Activated CD4-positive, alpha-beta T cell treated with anti-CD3 and anti-CD28 coated beads, Interleukin-2, amount 10 ng/mL, durations not matched to agents 7 days and 5 days (primary cell): ENCODE results near the gene DPH7. TPM values are rescaled to one million over a fixed set of nuclear protein-coding genes. Genes with fewer than 3 reads are reported as not detected.

ENCODE experiments used
- CTCF ChIA-PET: fragments of 350-600 bp; sonication (Branson Sonifier 250); formaldehyde crosslinking; loops from one replicate; lab custom pipeline; 2021; ENCODE audit warnings: antibody characterized with exemption; lab: Charles Lee
- POLR2A ChIA-PET: fragments of 350-600 bp; sonication (Branson Sonifier 250); formaldehyde crosslinking; loops from one replicate; lab custom pipeline; 2021; ENCODE audit warnings: antibody characterized with exemption; lab: Charles Lee
- DNase-seq: peaks from one replicate; pipeline ENCODE4 v3.0.0-alpha.2; 2020
- H3K27ac Mint-ChIP-seq: one replicate; pipeline ENCODE4 v1.8.0; 2021; ENCODE audit warnings: mild to moderate bottlenecking, moderate library complexity, mixed read lengths
- H3K27me3 Mint-ChIP-seq: one replicate; pipeline ENCODE4 v1.8.0; 2021; ENCODE audit warnings: mixed read lengths
- H3K36me3 Mint-ChIP-seq: one replicate; pipeline ENCODE4 v1.8.0; 2021; ENCODE audit warnings: low read depth, mixed read lengths
- H3K4me1 Mint-ChIP-seq: one replicate; pipeline ENCODE4 v1.8.0; 2021; ENCODE audit warnings: mixed read lengths
- H3K4me3 Mint-ChIP-seq: one replicate; pipeline ENCODE4 v1.8.0; 2021; ENCODE audit warnings: mild to moderate bottlenecking, moderate library complexity, mixed read lengths
- H3K9me3 Mint-ChIP-seq: one replicate; pipeline ENCODE4 v1.8.0; 2021; ENCODE audit warnings: mixed read lengths
- total RNA-seq, 2 experiments: library from RNA; stranded (reverse); gene quantifications; one replicate each; pipeline ENCODE4 v1.2.3, GENCODE V29; 2021

The DPH7 gene
- total RNA-seq, 2 experiments from 2014 or later, result 31.1 to 34.4 TPM

DNA sequence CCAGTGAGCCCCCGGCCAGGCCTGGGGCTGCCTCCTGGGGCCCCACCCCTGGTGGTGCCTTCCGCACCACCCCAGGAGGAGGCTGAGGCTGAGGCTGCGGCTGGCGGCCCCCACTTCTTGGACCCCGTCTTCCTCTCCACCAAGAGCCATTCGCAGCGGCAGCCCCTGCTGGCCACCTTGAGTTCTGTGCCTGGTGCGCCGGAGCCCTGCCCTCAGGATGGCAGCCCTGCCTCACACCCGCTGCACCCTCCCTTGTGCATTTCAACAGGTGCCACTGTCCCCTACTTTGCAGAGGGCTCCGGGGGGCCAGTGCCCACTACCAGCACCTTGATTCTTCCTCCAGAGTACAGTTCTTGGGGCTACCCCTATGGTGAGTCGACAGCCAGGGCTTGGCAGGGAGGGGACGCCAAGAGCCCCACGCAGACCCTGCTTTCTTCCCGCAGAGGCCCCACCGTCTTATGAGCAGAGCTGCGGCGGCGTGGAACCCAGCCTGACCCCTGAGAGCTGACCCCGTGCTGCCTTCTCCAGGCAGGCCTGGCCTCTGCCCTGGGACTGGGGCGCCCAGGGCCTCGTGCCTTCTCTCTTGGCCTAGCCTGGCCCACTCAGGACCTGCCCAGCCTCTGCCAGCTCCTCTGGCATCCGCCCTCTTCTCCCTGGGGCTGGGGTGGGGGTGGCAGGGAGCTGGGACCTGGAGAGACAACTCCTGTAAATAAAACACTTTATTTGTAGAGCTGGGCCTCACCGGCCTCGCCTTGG is 36.1 kb upstream of the DPH7 start:
- Mint-ChIP-seq H3K4me1 (peaks cover 29% of the 10 kb centered on the region), H3K36me3 (peaks cover 13% of the 10 kb centered on the region), H3K27ac (no peak overlapping the region), H3K9me3 (no peaks in the 10 kb centered on the region), H3K4me3 (no peak overlapping the region), H3K27me3 (no peaks in the 10 kb centered on the region)
- CTCF ChIA-PET, result no interaction called here
- DNase-seq, result no peak
- POLR2A ChIA-PET, result no interaction called here

DNA sequence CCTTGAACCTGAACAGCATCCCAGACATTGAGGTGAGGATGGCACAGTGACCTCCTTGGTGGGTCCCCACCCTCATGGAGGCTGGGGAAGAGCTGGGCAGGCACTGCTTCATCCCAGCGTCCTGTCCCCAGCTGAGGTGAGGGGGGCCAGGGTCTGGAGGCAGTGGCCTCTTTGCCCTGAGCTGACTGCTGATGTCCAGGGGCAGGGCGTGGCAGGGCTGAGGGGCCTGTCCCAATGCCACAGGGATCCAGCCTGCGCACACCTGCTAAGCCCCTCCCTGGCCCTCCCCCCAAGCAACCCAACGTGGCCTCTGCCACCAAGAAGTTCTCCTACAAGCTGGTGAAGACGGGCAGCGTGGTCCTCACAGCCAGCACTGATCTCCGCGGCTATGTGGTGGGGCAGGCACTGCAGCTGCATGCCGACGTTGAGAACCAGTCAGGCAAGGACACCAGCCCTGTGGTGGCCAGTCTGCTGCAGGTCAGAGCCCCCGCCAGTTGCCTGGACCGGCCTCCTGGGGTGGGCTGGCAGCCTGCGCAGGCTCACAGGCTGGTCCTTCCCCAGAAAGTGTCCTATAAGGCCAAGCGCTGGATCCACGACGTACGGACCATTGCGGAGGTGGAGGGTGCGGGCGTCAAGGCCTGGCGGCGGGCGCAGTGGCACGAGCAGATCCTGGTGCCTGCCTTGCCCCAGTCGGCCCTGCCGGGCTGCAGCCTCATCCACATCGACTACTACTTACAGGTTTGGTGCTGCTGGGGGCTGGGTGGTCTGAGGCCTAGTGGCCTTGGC is 35.2 kb upstream of the DPH7 start:
- POLR2A ChIA-PET, result no interaction called here
- Mint-ChIP-seq H3K9me3 (no peaks in the 10 kb centered on the region), H3K27me3 (no peaks in the 10 kb centered on the region), H3K36me3 (peaks cover 13% of the 10 kb centered on the region), H3K4me3 (no peak overlapping the region), H3K4me1 (peaks cover 27% of the 10 kb centered on the region), H3K27ac (no peak overlapping the region)
- CTCF ChIA-PET, result no interaction called here
- DNase-seq, result no peak

- CTCF ChIA-PET, result no interaction called here
- Mint-ChIP-seq H3K9me3 (no peaks in the 10 kb centered on the region), H3K4me1 (peaks cover 27% of the 10 kb centered on the region), H3K27me3 (no peaks in the 10 kb centered on the region), H3K36me3 (peaks cover 13% of the 10 kb centered on the region), H3K27ac (no peak overlapping the region), H3K4me3 (no peak overlapping the region)
- no peak for DNase-seq
- POLR2A ChIA-PET, result interaction anchor here (0.5 kb wide), 1 partner anchor 409 kb away, joined by 3 read pairs; no protein-coding TSS in a partner anchor
These were observed 34.5 kb upstream of the DPH7 start for GRCh38 chr9:137613259-137613658.

DNA sequence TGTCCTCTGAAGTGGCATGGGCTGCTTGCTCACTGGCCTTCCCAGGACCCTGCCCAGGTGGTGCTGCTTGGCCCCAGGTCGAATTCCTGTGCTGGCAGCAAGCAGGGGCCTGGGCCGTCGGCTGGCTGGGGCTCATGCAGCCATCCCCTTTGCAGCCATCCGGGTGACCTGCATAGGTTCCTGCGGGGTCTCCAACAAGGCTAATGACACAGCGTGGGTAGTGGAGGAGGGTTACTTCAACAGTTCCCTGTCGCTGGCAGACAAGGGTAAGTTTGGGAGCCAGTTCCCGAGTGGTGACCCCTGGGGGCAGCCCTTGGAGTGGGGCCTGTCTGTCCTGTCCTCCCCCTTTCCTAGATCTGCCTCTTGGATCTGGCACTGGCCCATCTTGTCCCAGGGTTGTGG is 34.0 kb upstream of the DPH7 start:
- no peak for DNase-seq
- Mint-ChIP-seq H3K27ac (no peak overlapping the region), H3K36me3 (peaks cover 13% of the 10 kb centered on the region), H3K27me3 (no peaks in the 10 kb centered on the region), H3K9me3 (no peaks in the 10 kb centered on the region), H3K4me3 (no peak overlapping the region), H3K4me1 (peaks cover 24% of the 10 kb centered on the region)
- POLR2A ChIA-PET, result interaction anchor here (0.5 kb wide), 1 partner anchor 410 kb away, joined by 3 read pairs; no protein-coding TSS in a partner anchor
- CTCF ChIA-PET, result no interaction called here

- no peak for DNase-seq
- H3K4me1 Mint-ChIP-seq, result peaks cover 24% of the 10 kb centered on the region
- H3K36me3 Mint-ChIP-seq, result peaks cover 9% of the 10 kb centered on the region
- ChIA-PET POLR2A (no interaction called here), CTCF (interaction anchor here (0.9 to 1.5 kb wide), 2 partner anchors 23 to 353 kb away, joined by 3 read pairs; no protein-coding TSS in a partner anchor)
- no peaks in the 10 kb centered on the region for H3K27me3 Mint-ChIP-seq
- H3K4me3 Mint-ChIP-seq, result no peak overlapping the region
- H3K27ac Mint-ChIP-seq, result peak overlapping the region; percentile 33
- H3K9me3 Mint-ChIP-seq, result no peaks in the 10 kb centered on the region
These were observed 33.2 kb upstream of the DPH7 start for GRCh38 chr9:137611623-137612609.

DNA sequence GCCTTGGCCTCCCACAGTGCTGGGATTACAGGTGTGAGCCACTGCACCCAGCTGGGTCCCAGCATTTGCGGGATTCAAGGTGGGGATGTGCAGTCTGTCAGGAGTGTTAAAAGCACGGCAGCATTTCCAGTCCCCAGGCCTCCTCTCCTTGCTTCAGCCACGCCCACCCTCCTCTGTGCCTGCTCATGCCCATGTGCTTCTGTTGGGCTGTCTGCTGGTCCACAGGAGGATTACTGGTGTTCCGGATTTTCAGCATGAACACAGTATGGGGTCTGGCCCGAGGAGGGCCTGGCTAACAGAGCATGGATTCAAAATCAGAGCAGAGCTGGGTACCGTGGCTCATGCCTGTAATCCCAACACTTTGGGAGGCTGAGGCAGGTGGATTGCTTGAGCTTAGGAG is 32.2 kb upstream of the DPH7 start:
- POLR2A ChIA-PET, result no interaction called here
- no peaks in the 10 kb centered on the region for H3K27me3 Mint-ChIP-seq
- no peak for DNase-seq
- no peaks in the 10 kb centered on the region for H3K9me3 Mint-ChIP-seq
- CTCF ChIA-PET, result interaction anchor here (0.9 to 1.5 kb wide), 2 partner anchors 22 to 352 kb away, joined by 3 read pairs; no protein-coding TSS in a partner anchor
- H3K27ac Mint-ChIP-seq, result peak overlapping the region; percentile 33
- peaks cover 29% of the 10 kb centered on the region for H3K4me1 Mint-ChIP-seq
- H3K36me3 Mint-ChIP-seq, result peaks cover 9% of the 10 kb centered on the region
- no peak overlapping the region for H3K4me3 Mint-ChIP-seq

GRCh38 chr9:137607141-137607857 is 28.6 kb upstream of the DPH7 start:
- Mint-ChIP-seq H3K27ac (peak overlapping the region; percentile 68), H3K36me3 (no peaks in the 10 kb centered on the region), H3K9me3 (no peaks in the 10 kb centered on the region), H3K4me1 (peaks cover 35% of the 10 kb centered on the region), H3K27me3 (no peaks in the 10 kb centered on the region), H3K4me3 (peak overlapping the region; percentile 79)
- ChIA-PET CTCF (no interaction called here), POLR2A (no interaction called here)
- DNase-seq, result no peak

DNA sequence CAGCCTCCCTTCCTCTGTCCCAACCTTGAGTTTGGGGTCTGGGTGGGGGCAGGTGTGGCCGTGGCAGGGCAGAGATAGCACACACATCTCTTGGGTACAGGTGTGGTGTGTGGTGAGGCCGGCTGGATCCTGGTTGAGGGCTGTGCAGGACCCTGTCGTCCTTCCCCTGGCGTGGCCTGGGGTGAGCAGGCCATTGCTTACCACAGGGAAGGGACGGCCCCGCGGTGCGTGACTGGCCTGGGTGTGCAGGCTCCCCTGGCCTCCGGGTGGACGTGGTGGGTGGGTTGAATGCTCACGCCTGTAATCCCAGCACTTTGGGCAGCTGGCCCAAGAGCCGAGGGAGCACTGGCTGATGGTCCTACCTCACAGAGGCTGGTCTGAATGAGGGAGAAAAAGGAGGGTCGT is 28.0 kb upstream of the DPH7 start:
- Mint-ChIP-seq H3K27me3 (no peaks in the 10 kb centered on the region), H3K4me1 (peaks cover 32% of the 10 kb centered on the region), H3K4me3 (peak overlapping the region; percentile 79), H3K9me3 (no peaks in the 10 kb centered on the region), H3K36me3 (no peaks in the 10 kb centered on the region), H3K27ac (peak overlapping the region; percentile 68)
- POLR2A ChIA-PET, result no interaction called here
- no peak for DNase-seq
- CTCF ChIA-PET, result no interaction called here

DNA sequence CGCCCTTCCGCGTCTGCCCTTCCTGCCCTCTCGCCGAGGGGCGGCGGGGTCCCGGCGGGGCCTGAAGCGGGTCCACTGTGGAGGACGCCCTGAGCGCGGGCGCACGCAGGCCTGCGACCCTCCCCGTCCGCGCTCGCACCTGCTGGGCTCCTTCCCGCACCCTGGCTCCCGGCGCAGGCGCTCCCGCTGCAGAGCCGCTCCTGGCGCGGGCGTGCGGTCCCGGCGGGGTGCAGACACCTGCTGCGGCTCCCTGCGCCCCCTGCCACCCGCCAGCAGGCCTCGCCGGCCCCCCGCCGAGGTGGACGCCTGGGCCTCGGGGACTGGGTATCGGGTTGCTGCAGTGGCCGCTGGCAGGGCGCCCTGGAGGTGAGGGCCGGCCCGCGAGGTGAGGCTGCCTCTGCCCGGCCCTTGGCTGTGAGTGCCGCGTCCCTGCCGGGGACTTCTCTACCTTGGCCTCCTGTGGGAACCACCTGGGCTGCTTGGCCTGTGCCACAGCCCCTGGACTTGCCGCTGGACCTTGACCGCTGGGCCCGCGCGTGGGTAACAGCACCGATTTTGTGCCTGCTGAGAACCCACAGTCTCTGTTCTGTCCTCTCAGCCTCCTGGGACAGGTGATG is 27.4 kb upstream of the DPH7 start:
- Mint-ChIP-seq H3K27ac (peak overlapping the region; percentile 72), H3K9me3 (no peaks in the 10 kb centered on the region), H3K27me3 (no peaks in the 10 kb centered on the region), H3K4me1 (peaks cover 26% of the 10 kb centered on the region), H3K36me3 (no peaks in the 10 kb centered on the region), H3K4me3 (peak overlapping the region; percentile 79)
- POLR2A ChIA-PET, result no interaction called here
- no peak for DNase-seq
- CTCF ChIA-PET, result no interaction called here

GRCh38 chr9:137605121-137606004 is 26.6 kb upstream of the DPH7 start, which contains the start of gene ARRDC1:
TSS of gene ARRDC1 (plus strand) at chr9:137605686. CDS start at chr9:137605718, 32 bp downstream.
- peak; percentile 96 for DNase-seq
- CTCF ChIA-PET, result interaction anchor here (0.8 to 1.5 kb wide), 2 partner anchors 17 to 29 kb away, joined by 3 to 4 read pairs; no protein-coding TSS in a partner anchor
- Mint-ChIP-seq H3K36me3 (no peaks in the 10 kb centered on the region), H3K27ac (peak within 1 kb of the TSS; percentile 72), H3K4me3 (peak within 1 kb of the TSS; percentile 79), H3K27me3 (no peaks in the 10 kb centered on the region), H3K4me1 (peaks cover 26% of the 10 kb centered on the region), H3K9me3 (no peaks in the 10 kb centered on the region)
- POLR2A ChIA-PET, result interaction anchor here (0.8 kb wide), 1 partner anchor 18 kb away, joined by 3 read pairs; no protein-coding TSS in a partner anchor
